Stomach (tissue), 9 donors: ENCODE results near the gene KLHDC9. TPM values are rescaled to one million over a fixed set of nuclear protein-coding genes. Genes with fewer than 3 reads are reported as not detected.

Experiments
- DNase-seq, 2 donors: peaks; one replicate each; pipeline versions ENCODE4 v3.0.0 to v3.0.0-alpha.2; 2013 to 2019
- H3K27ac ChIP-seq, 5 donors: fragments of 200-600 bp in 4 of 5; sonication (generic) in 4 of 5; one replicate each; pipeline ENCODE4 v1.5.1; 2013 to 2019; ENCODE audit warnings: mild to moderate bottlenecking in 1 of 5, moderate library complexity in 1 of 5
- H3K27me3 ChIP-seq, 3 donors: fragments of 200-600 bp; sonication (generic); one replicate each; pipeline ENCODE4 v1.5.1; 2017 to 2019; ENCODE audit warnings: mixed run types in 1 of 3
- H3K36me3 ChIP-seq, 4 donors: fragments of 200-600 bp; sonication (generic); 1 replicate in 3 of 4; 2 replicates in 1 of 4; pipeline ENCODE4 v1.5.1; 2016 to 2019
- H3K4me1 ChIP-seq, 4 donors: fragments of 200-600 bp; sonication (generic); one replicate each; pipeline ENCODE4 v1.5.1; 2016 to 2019
- H3K4me3 ChIP-seq, 4 donors: fragments of 200-600 bp; sonication (generic) in 3 of 4; one replicate each; pipeline ENCODE4 v1.5.1; 2016 to 2019; ENCODE audit warnings: mild to moderate bottlenecking in 1 of 4
- H3K9me3 ChIP-seq, 4 donors: fragments of 200-600 bp; sonication (generic); one replicate each; pipeline ENCODE4 v1.5.1; 2016 to 2019
- EP300 ChIP-seq: sonication (generic); formaldehyde crosslinking; IDR thresholded peaks from one replicate; pipeline ENCODE4 v1.6.1; 2017; ENCODE audit warnings: antibody characterized with exemption
- POLR2A ChIP-seq, 4 donors: fragments of 450-650 bp; IDR thresholded peaks; one replicate each; pipeline ENCODE4 v1.6.1; 2016; ENCODE audit warnings: antibody characterized with exemption in 4 of 4, control low read depth in 2 of 4, mild to moderate bottlenecking in 1 of 4, moderate library complexity in 1 of 4
- POLR2AphosphoS5 ChIP-seq, 3 donors: sonication (generic); formaldehyde crosslinking; IDR thresholded peaks; one replicate each; pipeline ENCODE4 v1.6.1; 2016; ENCODE audit warnings: antibody characterized with exemption in 3 of 3
- WGBS, 5 donors: extraction: QIAGEN DNeasy Blood & Tissue Kit in 3 of 5; methylation state at CpG; one replicate each; pipeline versions ENCODE4 v1.1.5 to v1.1.7; 2013 to 2018; 5-methylcytosine and 5-hydroxymethylcytosine counted together
- intact Hi-C: fragments of 100-400 bp; cut with DNase I; formaldehyde crosslinking; loops from one replicate; pipeline ENCODE4 v1.15.1; 2023; ENCODE audit warnings: low total_unique reads
- polyA plus RNA-seq, 3 donors: library from polyadenylated mRNA; stranded (reverse); fragments of 200-250 nt; gene quantifications; one replicate each; pipeline ENCODE4 v1.2.3, GENCODE V29; 2013
- total RNA-seq, 5 donors: library from RNA; depleted of rRNA; stranded (reverse); fragments of >200 nt; gene quantifications; one replicate each; pipeline versions ENCODE4 v1.1.0 to v1.2.3, GENCODE V29; 2014 to 2016
- TF ChIP-seq, protein P1 (sequence below), 7 experiments: fragments of 450-650 bp in 4 of 7; fragments of 200-600 bp in 3 of 7; sonication (generic) in 3 of 7; IDR thresholded peaks; one replicate each; pipeline ENCODE4 v1.5.1; 2016 to 2019; ENCODE audit warnings: antibody characterized with exemption in 7 of 7, control low read depth in 2 of 7, mild to moderate bottlenecking in 1 of 7
- donor health status: healthy with polysubstance abuse.
- donor health status: Bipolar disorder and iron deficiency.
- donor health status: healthy.

KLHDC9 gene
- total and polyA plus RNA-seq, 8 donors: 1.3 to 41.4 (median 5.0) TPM

DNA sequence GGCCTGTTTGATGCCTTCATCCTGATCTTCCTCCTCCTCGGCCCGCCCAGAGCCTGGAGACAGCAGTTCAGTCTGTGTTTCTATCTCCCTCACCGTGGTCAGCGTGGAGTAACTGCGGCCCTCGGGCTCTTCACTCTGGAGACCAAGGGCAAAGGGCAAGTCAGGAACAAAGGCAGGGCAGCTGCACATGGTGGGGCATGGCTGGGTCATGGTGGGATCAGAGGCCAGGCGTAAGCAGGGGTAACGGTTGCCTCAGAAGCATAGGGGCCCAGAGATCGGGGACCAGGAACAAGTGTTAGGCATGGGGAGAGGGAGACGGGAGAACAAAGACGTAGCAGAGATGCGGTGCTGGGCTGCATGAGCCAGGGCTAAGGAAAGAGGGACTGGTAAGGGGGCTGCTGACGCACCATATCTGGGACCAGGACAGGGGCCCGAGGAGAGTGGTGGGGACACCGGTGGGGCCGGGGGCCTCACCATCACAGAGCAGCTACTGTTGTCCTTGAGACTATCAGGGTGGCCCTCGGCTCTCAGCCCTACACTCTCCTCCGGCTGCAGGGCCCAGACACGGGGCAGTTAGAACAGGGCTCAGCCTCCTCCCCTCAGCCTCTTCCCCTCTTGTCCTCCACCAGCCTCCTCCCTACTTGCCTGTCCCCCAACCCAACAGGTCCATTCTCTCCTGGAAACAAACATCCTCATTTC is 25.3 kb upstream of the KLHDC9 start:
- peaks cover 0 to 5% (median 0%) of the 10 kb centered on the region in 4 donors for H3K4me1 ChIP-seq

DNA sequence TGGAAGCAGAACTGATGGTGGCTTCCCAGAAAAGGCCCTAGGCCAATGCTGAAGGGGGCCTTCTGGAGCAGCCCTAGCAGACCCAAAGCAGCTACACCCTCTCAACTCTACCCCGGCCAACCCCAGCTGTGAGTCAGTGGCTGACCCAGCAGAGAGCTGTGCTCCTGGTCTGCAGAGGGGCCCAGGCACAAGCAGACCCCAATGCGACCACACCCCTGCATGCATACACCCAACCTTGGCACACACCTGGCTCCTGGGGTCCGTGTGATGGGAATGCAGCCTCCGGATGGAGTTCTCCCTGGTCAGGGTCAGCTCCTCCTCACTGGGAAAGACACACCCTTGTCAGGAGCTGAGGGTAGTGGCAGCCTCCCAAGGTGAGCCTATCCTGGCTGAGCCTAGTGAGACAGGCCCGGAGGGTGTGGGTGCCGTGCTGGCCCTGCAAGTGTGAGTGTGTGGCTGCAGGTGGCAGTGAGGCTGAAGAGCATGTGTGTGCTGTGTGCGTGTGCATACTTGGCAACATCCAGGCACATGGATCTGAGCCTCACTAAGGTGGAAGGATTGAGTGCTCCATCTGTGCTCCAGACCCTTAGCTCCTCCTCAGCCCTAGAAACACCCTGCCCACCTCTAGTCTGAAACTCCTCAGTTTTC is 24.6 kb upstream of the KLHDC9 start:
- Histone ChIP-seq H3K27me3 (no peaks in the 10 kb centered on the region), H3K27ac (no peak overlapping the region), H3K4me1 (peaks cover 0 to 5% (median 0%) of the 10 kb centered on the region in 4 donors), H3K36me3 (peaks cover 0 to 35% (median 13%) of the 10 kb centered on the region in 4 donors), H3K9me3 (no peaks in the 10 kb centered on the region), H3K4me3 (no peak overlapping the region)
- intact Hi-C loops: no loop called here
- 49 to 72% (median 61%) methylated on average over 4 to 7 of the region's 7 CpGs for WGBS, 5 donors
- TF ChIP-seq, protein P1, sequence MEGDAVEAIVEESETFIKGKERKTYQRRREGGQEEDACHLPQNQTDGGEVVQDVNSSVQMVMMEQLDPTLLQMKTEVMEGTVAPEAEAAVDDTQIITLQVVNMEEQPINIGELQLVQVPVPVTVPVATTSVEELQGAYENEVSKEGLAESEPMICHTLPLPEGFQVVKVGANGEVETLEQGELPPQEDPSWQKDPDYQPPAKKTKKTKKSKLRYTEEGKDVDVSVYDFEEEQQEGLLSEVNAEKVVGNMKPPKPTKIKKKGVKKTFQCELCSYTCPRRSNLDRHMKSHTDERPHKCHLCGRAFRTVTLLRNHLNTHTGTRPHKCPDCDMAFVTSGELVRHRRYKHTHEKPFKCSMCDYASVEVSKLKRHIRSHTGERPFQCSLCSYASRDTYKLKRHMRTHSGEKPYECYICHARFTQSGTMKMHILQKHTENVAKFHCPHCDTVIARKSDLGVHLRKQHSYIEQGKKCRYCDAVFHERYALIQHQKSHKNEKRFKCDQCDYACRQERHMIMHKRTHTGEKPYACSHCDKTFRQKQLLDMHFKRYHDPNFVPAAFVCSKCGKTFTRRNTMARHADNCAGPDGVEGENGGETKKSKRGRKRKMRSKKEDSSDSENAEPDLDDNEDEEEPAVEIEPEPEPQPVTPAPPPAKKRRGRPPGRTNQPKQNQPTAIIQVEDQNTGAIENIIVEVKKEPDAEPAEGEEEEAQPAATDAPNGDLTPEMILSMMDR (IDR thresholded peaks at IDR 0.05): peak in 1 of 7 experiments; percentile 2
- TF ChIP-seq POLR2A (IDR thresholded peaks at IDR 0.05): no peak
- DNase-seq: peak in 1 of 2 donors; percentile 41

More for the DNA sequence above, 25.3 kb upstream of the KLHDC9 start:
- Histone ChIP-seq H3K27ac (no peak overlapping the region), H3K9me3 (no peaks in the 10 kb centered on the region), H3K36me3 (peaks cover 0 to 35% (median 13%) of the 10 kb centered on the region in 4 donors), H3K4me3 (no peak overlapping the region), H3K27me3 (no peaks in the 10 kb centered on the region)
- 89 to 93% (median 92%) methylated on average over 19 of the region's 19 CpGs for WGBS, 5 donors
- TF ChIP-seq POLR2A (IDR thresholded peaks at IDR 0.05) (no peak), POLR2AphosphoS5 (IDR thresholded peaks at IDR 0.05) (no peak), EP300 (no peak)
- TF ChIP-seq, protein P1 (IDR thresholded peaks at IDR 0.05): no peak
- intact Hi-C loops: no loop called here
- DNase-seq: no peak

DNA sequence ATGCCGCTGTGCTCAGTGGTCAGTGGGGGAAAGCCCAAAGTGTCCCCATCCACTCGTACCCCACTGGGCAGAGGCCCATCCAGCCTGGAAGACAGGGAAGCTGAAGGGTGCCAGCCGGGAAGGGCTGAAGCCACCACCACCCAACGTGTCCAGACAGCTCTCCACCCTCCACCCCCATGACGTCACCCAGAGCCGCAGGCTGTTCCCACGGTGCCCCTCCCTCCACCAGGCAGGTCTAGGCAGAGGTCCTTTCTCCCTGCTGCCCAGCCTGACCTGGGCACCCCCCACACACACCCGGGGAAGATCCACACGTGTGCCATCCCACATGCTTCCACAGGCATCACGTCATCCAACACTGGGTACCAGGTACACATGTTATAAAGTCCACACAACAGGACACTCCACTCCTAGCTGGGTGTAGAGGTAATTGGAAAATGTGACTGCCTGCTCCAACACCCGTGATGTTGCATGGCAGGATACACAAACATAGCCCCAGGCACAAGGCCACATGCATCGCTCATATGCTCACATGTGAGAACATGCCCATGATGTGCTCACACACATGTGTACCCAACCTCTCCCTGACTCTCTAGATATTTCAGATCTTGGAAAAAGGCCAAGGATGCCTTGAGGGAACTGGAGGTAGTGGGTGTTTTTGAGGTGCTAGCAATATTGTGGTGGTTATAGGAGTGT is 23.3 kb upstream of the KLHDC9 start:
- no peak for TF ChIP-seq POLR2A (IDR thresholded peaks at IDR 0.05)
- TF ChIP-seq EP300: no peak
- TF ChIP-seq, protein P1 (IDR thresholded peaks at IDR 0.05): no peak
- TF ChIP-seq POLR2AphosphoS5 (IDR thresholded peaks at IDR 0.05): no peak
- H3K4me1 ChIP-seq: no peaks in the 10 kb centered on the region
- H3K27me3 ChIP-seq: peaks cover 0 to 4% (median 0%) of the 10 kb centered on the region in 3 donors
- no peak overlapping the region for H3K4me3 ChIP-seq
- DNase-seq: no peak
- H3K36me3 ChIP-seq: peaks cover 0 to 44% (median 13%) of the 10 kb centered on the region in 4 donors
- 78 to 91% (median 83%) methylated on average over 10 to 12 of the region's 12 CpGs for WGBS, 5 donors
- no peak overlapping the region for H3K27ac ChIP-seq
- intact Hi-C loops: no loop called here
- H3K9me3 ChIP-seq: no peaks in the 10 kb centered on the region

DNA sequence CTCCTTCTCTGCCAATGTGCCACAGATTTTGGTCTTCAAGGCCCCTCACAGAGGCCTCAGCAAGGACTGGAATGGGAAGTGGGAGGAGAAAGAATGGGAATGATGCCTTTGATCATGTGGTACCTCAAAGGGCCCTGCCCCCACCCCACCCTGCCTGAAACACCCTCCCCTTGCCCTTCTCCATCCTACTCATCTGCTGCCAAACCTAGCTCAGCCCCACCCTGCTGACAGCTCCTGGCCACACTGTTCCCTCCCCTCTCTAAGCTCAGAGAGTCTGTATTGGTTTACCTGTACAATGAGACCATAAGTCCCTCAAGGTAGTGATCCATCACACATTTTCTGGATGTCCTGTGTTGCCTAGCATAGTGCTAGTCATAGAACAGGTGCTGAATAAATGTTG is 21.8 kb upstream of the KLHDC9 start:
- intact Hi-C loops: no loop called here

More for the DNA sequence above, 21.8 kb upstream of the KLHDC9 start:
- H3K36me3 ChIP-seq: peaks cover 0 to 44% (median 13%) of the 10 kb centered on the region in 4 donors
- no peak overlapping the region for H3K27ac ChIP-seq
- TF ChIP-seq POLR2AphosphoS5 (IDR thresholded peaks at IDR 0.05) (no peak), POLR2A (IDR thresholded peaks at IDR 0.05) (no peak), EP300 (no peak)
- TF ChIP-seq, protein P1 (IDR thresholded peaks at IDR 0.05): no peak
- no peaks in the 10 kb centered on the region for H3K9me3 ChIP-seq
- no peaks in the 10 kb centered on the region for H3K4me1 ChIP-seq
- peaks cover 0 to 4% (median 0%) of the 10 kb centered on the region in 3 donors for H3K27me3 ChIP-seq
- DNase-seq: no peak
- H3K4me3 ChIP-seq: no peak overlapping the region
